GM21381 (cell line): Measurements from ENCODE around the gene TGIF2.
"Not testable (repeated sequence)": the region's sequence is repeated elsewhere in the genome, so short reads cannot be mapped to it uniquely, and the experiment has no call there.

Source experiments
- ATAC-seq: cut with Tn5 transposase; IDR thresholded peaks from one replicate; pipeline ENCODE4 v1.9.1; 2021; ENCODE audit warnings: mild to moderate bottlenecking, moderate library complexity; ENCODE audit not compliant: unreplicated experiment

Gene TGIF2

DNA sequence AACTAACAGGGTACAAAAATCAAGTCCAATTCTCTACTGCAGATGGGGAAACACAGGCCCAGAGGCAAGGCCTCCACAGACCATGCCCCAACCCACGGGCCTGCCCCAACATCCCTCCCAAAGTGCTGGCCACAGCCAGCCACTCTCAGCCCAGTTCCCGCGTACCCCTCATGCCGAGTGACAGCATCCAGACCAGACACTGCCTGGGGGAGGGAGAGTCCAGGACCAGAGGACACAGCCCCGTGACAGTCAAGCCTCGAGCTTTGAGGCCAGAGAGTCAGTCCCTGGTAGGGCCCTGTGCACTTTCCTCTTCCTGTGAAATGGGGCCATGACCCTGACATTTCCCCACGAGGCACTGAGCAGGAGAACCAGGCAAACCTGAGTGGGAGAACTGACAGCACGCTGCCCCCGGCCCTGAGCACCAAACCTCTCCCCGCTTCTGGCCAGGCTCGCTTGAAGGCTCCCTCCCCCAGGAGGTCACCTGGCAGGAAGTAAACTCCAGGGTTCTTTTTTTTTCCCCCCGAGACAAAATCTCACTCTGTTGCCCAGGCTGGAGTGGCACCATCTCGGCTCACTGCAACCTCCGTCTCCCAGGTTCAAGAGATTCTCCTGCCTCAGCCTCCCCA, 27.2 kb upstream of the TGIF2 start:
- no peak for ATAC-seq

DNA sequence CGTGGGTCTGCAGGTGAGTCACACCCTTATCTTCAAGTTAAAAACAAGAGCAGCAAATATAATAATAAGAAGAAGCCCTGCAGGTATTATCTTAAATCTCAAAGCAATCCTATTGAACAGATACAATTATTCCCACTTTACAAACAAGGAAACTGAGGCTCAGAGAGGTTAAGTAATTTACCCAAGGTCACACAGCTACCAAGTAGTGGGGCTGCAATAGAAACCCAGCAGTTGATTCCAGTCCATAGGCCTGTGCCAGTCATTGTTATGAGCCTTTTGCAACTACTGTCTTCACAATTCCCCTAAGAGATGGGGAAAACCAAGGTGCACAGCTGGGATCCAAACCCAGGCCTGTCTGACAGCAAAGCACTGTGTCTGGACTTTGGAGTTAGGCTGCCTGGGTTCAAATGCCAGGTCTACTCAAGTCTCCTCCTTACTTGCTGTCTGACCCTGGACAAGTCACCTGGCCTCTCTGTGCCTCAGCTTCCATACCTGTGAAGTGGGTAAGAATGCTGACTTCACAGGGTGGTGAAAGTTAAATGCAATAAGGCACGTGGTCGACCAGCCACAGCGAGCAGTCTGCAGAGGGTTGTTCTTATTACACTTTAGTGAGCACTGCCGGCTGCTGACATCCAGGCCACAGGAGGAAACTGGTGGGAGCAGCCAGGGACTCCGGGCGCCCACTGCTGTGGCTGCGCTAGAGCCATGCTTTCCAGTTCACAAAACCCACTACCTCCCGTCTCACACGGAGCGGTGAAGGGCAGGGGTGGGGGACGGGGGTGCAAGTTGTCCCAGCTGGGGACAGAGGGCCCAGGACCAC, 26.0 kb upstream of the TGIF2 start:
- no peak for ATAC-seq

- no peak for ATAC-seq
Measured at GRCh38 chr20:36548006-36548315, 25.4 kb upstream of the TGIF2 start.

DNA sequence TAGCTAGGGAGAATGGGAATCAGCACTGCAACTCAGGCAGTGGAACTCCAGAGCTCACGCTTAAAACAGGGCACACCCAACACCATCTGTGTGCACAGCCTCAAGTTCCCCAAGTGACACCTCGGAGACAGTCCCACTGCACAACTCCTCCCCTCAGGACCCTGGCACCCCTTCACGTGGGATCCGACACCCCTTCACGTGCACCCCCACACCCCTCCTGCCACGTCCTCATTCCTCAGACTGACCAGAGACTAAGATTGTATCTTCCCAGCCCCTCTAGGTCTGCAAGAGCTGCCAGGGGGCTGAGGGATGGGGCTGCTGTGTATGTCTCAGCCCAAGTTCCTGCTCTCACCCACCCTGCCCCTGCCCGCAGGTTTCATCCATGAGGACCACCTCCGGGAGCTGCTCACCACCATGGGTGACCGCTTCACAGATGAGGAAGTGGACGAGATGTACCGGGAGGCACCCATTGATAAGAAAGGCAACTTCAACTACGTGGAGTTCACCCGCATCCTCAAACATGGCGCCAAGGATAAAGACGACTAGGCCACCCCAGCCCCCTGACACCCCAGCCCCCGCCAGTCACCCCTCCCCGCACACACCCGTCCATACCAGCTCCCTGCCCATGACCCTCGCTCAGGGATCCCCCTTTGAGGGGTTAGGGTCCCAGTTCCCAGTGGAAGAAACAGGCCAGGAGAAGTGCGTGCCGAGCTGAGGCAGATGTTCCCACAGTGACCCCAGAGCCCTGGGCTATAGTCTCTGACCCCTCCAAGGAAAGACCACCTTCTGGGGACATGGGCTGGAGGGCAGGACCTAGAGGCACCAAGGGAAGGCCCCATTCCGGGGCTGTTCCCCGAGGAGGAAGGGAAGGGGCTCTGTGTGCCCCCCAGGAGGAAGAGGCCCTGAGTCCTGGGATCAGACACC, 24.4 kb upstream of the TGIF2 start:
- ATAC-seq = no peak

DNA sequence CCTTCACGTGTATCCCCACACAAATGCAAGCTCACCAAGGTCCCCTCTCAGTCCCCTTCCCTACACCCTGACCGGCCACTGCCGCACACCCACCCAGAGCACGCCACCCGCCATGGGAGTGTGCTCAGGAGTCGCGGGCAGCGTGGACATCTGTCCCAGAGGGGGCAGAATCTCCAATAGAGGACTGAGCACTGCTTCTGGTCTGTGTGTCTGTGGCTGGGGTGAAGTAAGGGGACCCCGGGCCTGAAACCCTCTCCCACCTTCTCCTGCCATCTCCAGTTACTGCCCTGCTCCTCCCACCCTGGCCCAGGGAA, 23.8 kb upstream of the TGIF2 start:
- no peak for ATAC-seq

DNA sequence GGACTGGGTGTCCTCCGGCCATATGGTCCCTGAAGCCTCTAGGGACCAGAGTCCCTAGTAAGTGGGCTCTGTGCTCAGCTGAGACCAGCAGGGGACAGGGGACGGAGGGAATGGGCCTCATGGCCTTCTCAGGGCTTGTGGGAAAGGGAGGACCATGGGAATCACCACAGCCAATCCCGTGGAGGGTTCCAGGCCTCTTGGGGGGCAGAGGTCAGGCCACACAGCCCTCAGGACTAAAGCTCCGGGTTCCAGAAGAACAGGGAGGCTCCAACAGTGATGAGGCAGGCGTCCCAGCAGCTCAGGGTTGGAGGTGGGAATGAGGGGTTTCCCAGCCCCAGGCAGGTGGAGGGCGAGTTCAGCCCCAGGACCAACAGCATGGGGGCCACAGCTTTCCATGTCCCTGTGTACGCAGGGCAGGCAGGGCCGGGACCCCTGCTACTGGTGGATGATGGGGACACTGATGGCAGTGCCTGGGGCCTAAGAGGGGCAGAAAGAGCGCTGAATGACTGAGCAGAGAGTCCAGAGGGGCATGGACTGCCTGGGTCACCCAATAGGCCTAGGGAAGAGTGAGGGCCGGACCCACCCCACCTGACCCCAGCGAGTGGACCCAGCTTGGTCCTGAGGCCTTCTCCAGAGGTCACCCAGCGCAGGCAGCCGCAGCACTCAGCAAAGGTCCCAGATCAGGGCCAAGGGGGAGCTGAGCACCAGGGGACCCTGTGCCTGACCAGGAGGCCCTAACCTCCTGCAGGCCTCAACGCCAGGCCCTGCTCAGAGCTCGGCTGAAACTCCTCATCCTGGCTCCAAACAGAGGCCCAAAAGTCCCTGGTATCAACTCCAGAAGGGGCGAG, 23.2 kb upstream of the TGIF2 start:
- ATAC-seq = no peak

DNA sequence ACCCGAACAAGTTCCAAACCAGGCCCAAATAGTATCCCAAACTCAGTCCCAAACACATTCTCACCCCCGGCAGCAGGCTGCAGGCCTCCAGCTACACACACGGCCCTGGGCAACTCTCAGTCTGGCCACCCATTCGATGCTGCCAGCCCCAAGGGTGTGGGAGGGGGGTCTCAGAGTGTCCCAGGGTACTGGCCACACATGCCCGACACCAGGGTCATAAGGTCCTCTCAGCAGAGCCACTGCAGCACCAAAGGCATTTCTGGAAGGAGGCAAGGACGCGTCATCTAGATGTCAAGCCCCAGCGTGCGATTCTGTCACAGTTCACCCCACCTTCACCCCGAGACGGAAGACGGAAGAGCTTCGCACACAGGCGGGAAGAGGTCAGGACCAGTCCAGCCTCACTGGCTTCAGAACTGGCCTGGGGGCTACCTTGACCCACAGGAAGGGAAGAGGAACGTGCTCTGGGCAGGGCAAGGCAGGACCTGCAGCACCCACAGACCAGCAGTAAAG, 22.6 kb upstream of the TGIF2 start:
- ATAC-seq = no peak

- no peak for ATAC-seq
Measured at GRCh38 chr20:36555248-36555647, 18.1 kb upstream of the TGIF2 start.

- ATAC-seq = no peak
Measured at GRCh38 chr20:36562724-36563123, 10.7 kb upstream of the TGIF2 start.

GRCh38 chr20:36563374-36563773, 10.0 kb upstream of the TGIF2 start:
- no peak for ATAC-seq

- ATAC-seq = not testable (repeated sequence)
Measured at GRCh38 chr20:36564078-36564725, 9.2 kb upstream of the TGIF2 start.

DNA sequence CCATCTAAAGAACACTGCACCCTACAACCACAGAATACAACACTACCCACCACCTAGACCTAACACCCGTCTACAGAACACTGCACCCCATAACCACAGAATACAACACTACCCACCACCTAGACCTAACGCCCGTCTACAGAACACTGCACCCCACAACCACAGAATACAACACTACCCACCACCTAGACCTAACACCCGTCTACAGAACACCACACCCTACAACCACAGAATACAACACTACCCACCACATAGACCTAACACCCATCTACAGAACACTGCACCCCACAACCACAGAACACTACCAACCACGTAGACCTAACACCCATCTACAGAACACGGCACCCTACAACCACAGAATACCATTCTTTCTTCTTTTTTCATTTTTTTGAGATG, 8.7 kb upstream of the TGIF2 start:
- not testable (repeated sequence) for ATAC-seq

GRCh38 chr20:36565520-36565919, 7.9 kb upstream of the TGIF2 start:
- ATAC-seq = no peak

DNA sequence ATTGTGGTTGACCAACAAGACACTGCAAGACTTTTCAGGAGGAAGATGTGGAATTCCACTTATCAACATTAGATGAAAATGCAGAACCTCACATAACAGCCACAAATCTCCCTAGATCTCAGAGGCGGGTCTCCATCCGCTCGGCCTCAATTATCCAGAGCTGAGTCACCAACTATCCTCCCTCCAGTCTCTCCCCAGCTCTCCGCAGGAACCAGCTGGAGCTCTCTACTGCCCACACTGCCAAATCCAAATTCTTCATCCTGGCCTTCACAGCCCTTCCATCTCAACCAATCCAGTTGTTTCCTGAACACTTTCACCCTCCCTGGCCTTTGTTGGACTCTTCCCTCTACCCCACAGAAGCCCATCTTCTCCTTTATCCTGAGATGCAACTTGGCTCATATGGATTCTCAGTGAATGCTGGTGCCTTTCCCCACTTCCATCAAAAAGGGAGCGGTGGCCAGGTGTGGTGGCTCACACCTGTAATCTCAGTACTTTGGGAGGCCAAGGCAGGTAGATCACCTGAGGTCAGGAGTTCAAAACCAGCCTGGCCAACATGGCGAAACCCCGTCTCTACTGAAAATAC, 3.5 kb upstream of the TGIF2 start:
- no peak for ATAC-seq

DNA sequence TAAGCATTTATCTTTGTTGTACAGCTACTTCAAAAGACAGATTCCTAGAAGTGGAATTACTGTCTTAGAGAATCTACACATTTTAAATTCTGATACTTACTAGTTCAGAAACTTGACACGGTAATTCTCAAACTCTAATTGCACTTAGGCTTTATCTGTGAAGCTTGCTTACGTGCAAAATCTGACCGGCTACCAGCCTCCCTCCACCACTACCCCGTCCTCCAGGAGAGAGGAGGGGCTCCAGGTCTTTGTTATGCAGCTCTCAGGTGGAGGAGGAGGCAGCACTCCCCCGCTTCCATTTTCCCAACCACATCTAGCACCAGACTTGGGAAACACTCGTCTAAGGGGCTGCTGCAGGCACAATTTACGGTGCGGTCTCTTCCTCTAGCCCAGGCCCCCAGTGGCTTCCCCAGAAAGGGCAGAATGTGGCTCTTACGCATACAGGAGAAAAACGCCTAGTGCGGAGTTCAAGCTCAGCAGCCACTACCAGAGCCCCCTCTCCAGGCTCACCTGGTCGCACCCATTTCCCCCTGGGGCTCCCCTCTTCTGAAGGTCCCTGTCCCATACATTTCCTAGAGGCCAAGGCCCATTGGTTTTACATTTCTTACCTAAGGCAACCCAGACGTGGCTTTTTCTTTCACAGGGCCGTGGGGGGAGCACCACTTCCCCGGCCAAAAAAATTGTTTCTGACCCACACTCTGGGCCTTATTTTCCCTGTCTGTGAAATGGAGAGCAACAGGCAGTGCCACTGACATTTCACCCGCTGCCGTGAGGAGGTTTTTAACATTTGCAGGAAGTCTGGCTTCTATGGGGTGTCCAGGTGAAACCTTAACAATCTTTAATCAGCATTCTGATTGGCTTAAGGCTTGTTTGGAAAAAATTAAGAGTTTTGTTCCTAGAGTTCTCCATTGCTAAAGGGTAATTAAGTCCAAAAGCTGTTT, 1.6 kb upstream of the TGIF2 start:
- no peak for ATAC-seq

DNA sequence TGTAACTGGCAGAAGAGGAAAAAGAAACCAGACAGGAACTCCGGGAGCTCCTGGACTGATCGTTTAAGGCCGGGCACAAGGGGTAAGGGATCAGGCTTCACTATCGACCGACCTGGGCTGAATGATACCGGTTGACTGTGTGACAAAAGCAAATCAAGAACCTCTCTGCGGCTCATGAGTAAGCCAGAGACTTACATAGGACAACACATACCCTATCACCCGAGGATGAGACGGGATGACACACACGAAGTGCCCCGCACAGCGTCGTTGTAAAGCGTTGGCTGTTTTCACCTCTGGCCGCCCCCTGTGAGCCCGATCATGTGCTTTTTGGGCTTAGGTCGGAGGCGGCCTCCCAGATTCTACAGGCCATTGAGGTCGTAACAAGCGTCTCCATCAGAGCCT, 695 bp upstream of the TGIF2 start:
- no peak for ATAC-seq

DNA sequence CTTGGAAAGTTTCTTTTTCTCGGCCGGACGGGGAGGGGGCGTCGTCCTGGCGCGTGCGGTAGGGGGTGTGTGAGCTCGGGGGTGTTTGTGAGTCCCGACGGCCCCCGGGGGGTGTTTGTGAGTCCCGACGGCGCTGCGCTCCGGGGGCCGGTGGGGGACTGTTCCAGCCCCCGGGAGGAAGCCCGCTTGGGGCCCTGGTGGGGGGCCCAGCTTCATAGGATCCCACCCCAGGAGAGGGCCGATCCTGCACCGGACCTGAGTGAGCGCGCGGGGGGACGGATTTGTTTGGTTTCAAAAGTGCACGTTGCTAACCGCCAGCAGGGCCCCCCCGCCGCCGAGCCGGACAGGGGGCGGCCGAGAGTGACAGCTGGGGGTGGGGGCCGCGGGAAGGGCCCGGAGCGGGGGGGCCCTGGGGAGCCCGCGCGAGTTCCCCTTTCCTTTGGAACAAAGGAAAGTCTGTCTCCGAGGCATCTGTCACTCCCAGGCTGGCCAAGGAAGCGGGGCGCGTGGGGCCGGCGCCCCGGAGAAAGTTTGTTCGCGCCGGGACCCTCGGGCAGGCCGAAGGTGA, 485 bp downstream of the TGIF2 start:
- ATAC-seq = no peak

DNA sequence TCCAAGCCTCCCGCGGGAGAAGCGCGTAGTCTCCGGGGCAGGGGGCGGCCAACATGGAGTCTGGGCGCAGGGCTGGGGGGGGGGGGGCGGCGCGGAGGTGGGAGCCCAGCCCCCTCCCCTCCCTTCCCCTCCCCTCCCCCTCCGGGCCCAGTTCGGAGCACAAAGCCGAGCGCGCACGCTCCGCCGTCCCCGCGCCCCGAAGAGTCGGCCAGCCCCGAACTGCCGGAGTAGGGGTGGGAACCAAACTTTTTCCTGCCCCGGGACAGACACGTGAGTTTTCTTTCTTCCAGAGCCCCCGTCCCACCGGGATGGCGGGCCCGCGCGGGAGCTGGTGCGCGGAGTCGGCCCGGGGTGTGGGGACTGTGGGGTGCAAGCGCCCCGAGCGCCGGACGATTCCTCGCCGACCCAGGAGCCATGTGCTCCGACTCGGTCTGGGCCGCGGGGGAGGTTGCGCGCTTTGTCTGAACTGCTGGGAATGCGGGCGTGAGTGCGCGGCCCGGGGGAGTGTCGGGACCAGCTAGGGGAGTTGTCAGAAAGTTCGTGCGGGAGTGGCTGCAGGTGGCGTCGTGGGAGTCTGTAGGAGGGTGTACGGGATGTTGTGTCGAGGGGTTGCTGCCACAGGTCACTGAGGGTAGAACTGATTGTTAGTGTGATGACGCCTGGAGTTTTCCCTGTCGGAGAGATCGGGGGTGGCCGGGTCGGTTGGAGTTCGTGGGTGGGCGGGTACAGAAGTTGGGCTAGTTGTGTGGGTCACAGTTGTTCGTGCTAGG, 1.2 kb downstream of the TGIF2 start:
- no peak for ATAC-seq
